Cardiac fibroblast (primary cell): ENCODE data around the gene C6orf15.

ENCODE experiments used
- DNase-seq, 2 donors: peaks; one replicate each; pipeline versions ENCODE4 v3.0.0 to v3.0.0-alpha.2; 2010; ENCODE audit warnings: low read depth in 2 of 2
- H3K4me3 ChIP-seq, 2 donors: replicated peaks in 1 of 2; 1 replicate in 1 of 2; 2 replicates in 1 of 2; pipeline ENCODE4 v1.5.1; 2011; ENCODE audit warnings: low read depth in 2 of 2, low read length in 2 of 2, mild to moderate bottlenecking in 2 of 2, moderate library complexity in 1 of 2
- TF ChIP-seq, protein P1 (sequence below): IDR thresholded peaks from one replicate; pipeline ENCODE4 v1.5.1; 2011; ENCODE audit warnings: low read depth, mild to moderate bottlenecking, low read length, inconsistent platforms

C6orf15 gene

DNA sequence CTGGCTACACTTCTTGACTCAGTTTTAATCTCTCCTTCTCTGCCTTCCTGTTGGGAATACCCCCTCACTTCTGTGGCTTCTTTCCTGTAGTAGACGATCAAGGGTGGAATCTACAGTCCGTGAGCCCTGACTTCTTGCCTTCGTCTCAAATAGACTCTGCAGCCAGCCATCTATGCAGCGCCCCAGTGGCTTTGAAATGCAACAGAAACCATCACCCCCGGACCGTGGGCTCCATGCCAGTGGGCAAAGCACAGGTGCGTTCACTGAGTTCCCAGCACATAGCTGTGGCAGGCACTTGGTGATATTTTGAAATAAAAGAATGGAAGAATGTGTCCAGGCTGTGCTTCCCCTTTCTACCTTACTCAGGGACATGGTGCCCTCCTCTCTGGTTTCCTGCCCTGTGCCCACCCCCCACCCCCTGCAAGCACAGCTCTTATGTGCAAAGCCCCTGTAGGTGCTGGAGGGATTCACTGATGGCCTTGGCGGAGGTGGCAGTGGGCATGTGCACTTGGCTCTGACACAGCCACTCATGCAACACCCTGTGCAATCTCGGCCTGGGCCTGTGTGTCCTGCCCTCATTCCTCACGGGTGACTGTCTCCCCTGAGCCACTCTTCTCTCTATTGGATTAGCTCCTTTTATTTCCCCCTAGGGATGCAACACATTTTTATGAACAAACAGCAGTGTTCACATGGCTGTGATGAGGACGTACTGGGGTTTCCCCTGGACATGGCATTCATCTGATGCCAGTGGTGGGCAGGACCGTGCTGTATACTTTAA, 13.4 kb upstream of the C6orf15 start:
- TF ChIP-seq, protein P1, sequence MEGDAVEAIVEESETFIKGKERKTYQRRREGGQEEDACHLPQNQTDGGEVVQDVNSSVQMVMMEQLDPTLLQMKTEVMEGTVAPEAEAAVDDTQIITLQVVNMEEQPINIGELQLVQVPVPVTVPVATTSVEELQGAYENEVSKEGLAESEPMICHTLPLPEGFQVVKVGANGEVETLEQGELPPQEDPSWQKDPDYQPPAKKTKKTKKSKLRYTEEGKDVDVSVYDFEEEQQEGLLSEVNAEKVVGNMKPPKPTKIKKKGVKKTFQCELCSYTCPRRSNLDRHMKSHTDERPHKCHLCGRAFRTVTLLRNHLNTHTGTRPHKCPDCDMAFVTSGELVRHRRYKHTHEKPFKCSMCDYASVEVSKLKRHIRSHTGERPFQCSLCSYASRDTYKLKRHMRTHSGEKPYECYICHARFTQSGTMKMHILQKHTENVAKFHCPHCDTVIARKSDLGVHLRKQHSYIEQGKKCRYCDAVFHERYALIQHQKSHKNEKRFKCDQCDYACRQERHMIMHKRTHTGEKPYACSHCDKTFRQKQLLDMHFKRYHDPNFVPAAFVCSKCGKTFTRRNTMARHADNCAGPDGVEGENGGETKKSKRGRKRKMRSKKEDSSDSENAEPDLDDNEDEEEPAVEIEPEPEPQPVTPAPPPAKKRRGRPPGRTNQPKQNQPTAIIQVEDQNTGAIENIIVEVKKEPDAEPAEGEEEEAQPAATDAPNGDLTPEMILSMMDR, result no peak
- DNase-seq, result peak; percentile 40 to 92
- H3K4me3 ChIP-seq, result no peak overlapping the region

DNA sequence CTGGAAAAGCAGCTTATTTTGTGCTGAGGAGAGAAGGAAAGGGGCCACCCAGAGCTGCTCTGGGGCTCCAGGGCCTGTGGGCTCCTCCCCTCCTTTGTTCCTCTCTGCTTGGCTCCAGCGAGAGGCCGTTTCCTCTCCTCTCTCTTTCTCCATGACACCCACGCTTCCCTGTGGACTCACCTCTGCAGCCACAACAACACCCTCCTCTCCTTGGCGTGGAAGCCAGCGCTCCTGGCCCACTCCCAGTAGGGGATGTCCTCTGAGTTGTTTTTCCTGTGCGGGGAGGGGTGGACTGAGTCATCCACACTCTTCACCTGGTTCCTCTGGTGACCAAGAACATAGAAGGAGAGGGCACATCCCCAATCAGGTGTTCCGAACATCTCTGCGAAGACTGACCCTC, 12.8 kb upstream of the C6orf15 start:
- TF ChIP-seq, protein P1, result no peak
- no peak overlapping the region for H3K4me3 ChIP-seq
- DNase-seq, result peak; percentile 74 to 78

DNA sequence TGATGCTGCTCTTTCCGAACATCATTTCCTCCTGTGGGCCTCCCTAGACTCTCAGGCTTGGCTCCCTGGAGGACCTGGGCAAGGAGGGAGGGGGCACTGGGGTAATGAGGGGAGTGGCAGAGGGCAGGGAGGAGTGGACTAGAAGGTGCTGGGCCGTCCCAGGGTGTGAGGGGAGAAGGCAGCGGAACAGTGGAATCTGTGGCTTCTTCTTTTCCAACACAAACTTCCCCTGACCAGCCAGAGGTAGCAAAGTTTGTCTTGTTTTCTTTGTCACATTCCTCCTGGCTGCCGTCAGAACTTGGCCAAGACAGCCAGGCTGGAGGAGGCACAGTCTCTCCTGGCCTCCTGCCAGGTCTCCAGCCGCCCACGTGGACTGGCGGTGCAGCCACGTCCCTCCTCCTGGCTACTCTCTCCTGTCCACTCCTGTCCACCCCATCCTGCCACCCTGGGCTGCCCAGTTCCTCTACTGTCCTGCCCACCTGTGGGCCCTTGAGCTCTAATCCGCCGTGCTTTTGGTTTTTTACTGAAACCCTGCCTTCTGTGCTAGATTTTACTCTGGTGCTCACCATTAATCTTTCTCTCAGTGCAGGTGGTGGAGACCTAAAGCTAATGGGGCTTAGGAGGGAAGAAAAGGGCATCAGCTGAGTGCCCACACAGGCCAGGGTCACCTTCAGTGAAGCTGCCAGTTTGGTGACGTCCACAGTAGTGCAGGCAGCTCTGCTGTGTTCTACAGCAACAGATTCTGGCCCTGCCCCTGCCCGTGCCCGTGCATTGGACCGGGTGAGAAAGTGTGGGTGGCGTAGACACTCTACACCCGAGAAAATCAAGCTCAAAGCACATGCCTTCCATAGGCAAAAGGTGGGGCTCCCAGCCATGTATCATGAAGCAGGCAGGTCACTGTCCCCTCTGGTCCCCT, 10.7 kb upstream of the C6orf15 start:
- TF ChIP-seq, protein P1, result no peak
- H3K4me3 ChIP-seq, result no peak overlapping the region
- peak; percentile 94 to 97 for DNase-seq

DNA sequence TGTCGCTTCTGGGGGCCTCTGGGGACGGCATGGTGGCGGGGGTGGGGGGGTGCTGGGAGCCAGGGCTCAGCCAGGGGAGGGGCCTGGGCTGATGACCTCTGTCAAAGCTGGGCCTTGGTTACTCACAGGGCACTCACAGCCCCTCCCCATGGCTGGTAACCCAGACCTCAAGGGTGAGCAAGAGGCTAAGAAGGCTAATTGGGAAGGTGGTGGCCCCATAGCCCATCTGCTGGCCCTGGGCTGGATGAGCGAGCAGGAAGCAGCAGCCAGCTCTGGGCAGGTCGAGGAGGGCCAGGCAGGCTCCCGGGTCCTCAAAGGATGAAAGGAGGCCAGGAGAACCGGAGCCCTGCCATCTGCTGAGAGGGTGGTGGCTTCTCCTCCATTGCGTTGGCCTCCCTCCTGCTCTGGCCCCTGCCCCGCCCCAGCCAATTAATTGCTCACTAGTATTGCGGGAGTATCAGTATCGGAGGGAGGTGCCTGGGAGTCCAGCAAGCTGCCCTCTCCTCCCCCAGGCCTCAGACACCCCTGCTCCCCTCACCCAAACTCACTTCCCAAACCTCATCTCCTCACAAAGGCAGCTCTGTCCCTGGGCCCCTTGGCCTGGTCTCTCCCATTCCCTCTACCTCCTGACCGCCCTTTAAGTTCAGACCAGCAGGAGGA, 8.9 kb upstream of the C6orf15 start:
- DNase-seq, result no peak
- TF ChIP-seq, protein P1, result no peak

DNA sequence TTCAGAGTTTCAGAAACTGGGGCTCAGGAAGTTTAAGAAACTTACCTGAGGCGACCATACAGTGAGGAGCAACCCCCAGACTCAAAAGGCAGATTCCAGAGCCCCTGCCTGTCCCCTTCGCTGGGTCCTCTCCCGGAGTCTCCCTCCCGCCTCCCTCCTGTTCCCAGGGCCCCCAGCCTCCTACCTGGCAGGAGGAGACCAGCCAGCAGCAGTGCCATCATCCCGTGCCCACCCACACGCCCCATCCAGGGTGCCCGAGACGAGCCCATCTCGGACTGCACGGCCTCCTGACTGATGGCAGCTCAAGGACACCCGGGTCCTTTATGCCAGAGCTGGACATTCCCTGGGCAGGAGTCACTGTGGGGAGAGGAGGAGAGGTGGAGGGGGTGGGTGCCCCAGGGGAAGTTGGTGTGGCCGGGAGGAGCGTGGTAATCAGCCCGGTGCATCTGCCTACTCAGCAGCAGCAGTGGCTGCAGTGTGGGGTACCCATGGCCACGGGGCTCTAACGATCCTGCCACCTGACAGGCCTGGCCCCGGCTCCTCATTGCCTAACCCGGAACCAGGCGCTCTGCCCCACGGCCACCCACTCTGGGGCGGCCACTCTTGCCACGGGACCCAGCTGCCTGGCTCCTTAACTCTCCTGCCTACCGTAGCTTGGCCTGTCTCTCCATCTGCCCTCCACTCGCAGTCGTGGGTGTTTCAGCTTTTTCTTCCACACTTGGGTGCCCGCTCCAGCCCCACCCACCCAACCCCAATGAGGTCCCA, 8.0 kb upstream of the C6orf15 start, which contains the start of gene CDSN:
CDSN (minus strand) TSS at position 296 of the 765 bp plus-strand sequence; CDS start at position 269, 27 bp downstream.
- TF ChIP-seq, protein P1, result no peak
- H3K4me3 ChIP-seq, result no peak within 1 kb of the TSS
- no peak for DNase-seq

More for the DNA sequence above, 8.9 kb upstream of the C6orf15 start:
- no peak overlapping the region for H3K4me3 ChIP-seq

DNA sequence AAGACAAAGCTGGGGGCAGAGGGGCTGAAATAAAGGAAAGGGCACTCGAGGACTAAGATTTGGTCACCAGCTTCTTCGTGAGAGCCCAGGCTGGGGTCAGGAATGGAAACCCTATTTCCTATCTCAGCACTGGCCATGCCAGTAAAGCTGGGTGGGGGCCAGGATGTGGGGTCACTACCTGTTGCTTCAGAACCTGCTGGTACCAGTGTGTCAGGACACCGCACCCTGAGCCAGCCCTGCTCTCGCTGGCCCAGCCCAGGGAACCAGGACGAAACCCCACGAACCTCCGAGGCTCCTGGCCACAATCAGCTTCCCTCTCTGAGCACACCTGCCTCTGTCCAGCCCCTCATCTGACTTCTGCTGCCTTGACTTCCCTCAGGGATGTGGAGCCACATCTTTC, 5.8 kb upstream of the C6orf15 start:
- TF ChIP-seq, protein P1, result no peak
- no peak for DNase-seq
- H3K4me3 ChIP-seq, result no peak overlapping the region
